ENCODE data around the gene ZNF287.

DNA sequence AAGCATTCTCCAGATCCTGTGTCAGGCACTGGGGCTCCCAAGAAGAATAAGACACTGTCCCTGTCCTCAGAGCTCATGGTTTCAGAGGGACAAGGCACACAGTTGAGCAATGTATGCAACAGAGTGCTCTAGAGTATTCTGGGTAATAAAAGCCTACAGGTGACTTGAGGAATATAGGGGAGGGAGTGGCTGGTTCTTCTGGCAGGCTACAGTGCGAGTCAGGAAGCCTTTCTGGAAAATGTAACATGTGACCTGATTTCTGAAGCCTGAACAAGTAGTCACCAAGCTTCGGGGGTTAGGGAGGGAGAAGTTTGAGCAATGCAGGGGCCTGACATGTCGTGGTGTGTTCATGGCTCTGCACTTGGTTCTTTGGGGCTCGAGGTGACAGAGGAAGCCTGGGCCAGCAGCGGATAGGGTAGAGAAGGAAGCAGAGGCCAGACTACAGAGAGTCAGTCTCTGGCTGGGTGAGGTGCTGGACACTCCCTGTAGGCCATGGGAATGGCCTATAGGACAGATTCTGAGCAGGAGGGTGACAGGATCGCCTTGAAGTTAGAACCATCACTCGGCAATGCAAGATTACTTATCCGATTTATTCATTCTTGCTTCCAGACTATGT is 61.0 kb downstream of the ZNF287 start:
- TF ChIP-seq, protein P1, sequence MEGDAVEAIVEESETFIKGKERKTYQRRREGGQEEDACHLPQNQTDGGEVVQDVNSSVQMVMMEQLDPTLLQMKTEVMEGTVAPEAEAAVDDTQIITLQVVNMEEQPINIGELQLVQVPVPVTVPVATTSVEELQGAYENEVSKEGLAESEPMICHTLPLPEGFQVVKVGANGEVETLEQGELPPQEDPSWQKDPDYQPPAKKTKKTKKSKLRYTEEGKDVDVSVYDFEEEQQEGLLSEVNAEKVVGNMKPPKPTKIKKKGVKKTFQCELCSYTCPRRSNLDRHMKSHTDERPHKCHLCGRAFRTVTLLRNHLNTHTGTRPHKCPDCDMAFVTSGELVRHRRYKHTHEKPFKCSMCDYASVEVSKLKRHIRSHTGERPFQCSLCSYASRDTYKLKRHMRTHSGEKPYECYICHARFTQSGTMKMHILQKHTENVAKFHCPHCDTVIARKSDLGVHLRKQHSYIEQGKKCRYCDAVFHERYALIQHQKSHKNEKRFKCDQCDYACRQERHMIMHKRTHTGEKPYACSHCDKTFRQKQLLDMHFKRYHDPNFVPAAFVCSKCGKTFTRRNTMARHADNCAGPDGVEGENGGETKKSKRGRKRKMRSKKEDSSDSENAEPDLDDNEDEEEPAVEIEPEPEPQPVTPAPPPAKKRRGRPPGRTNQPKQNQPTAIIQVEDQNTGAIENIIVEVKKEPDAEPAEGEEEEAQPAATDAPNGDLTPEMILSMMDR (IDR thresholded peaks at IDR 0.05) = no peak
- no peak for TF ChIP-seq POLR2A (IDR thresholded peaks at IDR 0.05; ENCODE audit: low read depth)
- TF ChIP-seq POLR2AphosphoS5 (IDR thresholded peaks at IDR 0.05) = no peak
- no peak for TF ChIP-seq EP300 (IDR thresholded peaks at IDR 0.05)

Measured in esophagus muscularis mucosa (tissue), 4 donors.